ENCODE data around the gene MMP24. TPM values are rescaled to one million over a fixed set of nuclear protein-coding genes. Genes with fewer than 3 reads are reported as not detected.

MMP24 gene
- total RNA-seq, 1 experiment from 2014 or later = 7.1 TPM

DNA sequence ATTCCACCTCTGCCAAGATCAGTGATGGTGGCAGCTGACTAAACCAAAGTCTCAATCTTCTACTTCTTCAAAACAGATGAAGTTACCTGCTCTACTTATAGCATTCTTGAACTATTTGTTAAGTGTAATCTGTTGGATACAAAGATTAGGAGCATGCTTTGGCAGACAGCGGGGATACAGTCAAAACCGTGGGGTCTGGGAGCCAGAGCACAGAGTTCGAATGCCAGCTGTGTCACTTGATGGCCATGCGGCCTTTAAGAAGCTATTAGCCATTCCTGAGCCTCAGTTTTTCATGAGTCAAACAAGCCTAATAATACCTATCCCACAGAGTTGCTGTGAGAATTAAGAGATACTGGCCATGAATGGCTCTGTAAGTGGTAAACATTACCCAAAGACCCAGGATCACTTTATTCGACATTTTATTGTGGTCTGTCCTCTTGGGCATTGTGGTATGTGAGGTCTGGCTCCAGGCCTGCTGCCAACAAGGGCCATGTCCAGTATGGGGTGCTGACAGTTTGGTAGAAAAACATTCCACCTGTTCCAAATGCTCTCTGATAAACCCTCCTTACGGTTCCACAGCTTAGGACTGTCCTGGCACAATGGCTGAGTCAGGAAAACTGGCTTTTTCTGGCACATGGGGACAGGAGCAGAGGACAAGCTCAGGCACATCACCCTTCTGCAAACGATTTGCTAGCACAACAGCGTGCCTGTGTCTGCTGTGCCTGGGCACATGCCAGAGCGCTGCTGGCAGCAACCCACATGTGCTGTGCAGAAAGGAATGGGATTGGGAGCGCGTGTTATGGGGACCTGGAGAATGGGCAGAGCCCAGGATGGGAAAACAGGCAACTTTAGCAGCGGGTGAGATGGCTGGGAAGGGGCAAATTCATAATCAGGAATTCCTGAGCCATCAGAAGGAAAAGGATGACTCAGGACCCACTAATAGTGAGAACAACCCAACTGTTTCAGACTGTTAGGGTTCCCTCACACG, 81.5 kb downstream of the MMP24 start:
- CTCF ChIA-PET = interaction anchor here (0.6 to 2.0 kb wide), 4 partner anchors 10 to 131 kb away, joined by 3 to 9 read pairs (median 7); partner anchors contain the start of gene GDF5
- peak; percentile 7; the same call in 1 of the 2 replicates for ATAC-seq
- Histone ChIP-seq H3K4me3 (ENCODE audit: low read depth in 2 of 2, low read length in 2 of 2) (no peak overlapping the region), H3K36me3 (ENCODE audit: control insufficient read depth, insufficient read depth, low read length) (no peaks in the 10 kb centered on the region; the same call in 1 of the 2 replicates), H3K4me1 (ENCODE audit: control insufficient read depth, insufficient read depth, low read length) (peaks cover 85% of the 10 kb centered on the region), H3K27ac (ENCODE audit: low read length) (peak overlapping the region; percentile 97), H3K9me3 (ENCODE audit: control insufficient read depth, insufficient read depth, low read depth, low read length) (no peaks in the 10 kb centered on the region), H3K27me3 (ENCODE audit: control insufficient read depth, insufficient read depth, low read length) (no peaks in the 10 kb centered on the region)
- no peak for DNase-seq (ENCODE audit: low read depth, low spot score)
- POLR2A ChIA-PET = no interaction called here
- BruUV-seq (replicated peaks) = no TSS peak
- no peak for TF ChIP-seq SIN3A (IDR thresholded peaks at IDR 0.05; ENCODE audit: borderline replicate concordance, insufficient read depth, low read depth, low read length)
- TF ChIP-seq, protein P1, sequence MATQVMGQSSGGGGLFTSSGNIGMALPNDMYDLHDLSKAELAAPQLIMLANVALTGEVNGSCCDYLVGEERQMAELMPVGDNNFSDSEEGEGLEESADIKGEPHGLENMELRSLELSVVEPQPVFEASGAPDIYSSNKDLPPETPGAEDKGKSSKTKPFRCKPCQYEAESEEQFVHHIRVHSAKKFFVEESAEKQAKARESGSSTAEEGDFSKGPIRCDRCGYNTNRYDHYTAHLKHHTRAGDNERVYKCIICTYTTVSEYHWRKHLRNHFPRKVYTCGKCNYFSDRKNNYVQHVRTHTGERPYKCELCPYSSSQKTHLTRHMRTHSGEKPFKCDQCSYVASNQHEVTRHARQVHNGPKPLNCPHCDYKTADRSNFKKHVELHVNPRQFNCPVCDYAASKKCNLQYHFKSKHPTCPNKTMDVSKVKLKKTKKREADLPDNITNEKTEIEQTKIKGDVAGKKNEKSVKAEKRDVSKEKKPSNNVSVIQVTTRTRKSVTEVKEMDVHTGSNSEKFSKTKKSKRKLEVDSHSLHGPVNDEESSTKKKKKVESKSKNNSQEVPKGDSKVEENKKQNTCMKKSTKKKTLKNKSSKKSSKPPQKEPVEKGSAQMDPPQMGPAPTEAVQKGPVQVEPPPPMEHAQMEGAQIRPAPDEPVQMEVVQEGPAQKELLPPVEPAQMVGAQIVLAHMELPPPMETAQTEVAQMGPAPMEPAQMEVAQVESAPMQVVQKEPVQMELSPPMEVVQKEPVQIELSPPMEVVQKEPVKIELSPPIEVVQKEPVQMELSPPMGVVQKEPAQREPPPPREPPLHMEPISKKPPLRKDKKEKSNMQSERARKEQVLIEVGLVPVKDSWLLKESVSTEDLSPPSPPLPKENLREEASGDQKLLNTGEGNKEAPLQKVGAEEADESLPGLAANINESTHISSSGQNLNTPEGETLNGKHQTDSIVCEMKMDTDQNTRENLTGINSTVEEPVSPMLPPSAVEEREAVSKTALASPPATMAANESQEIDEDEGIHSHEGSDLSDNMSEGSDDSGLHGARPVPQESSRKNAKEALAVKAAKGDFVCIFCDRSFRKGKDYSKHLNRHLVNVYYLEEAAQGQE (IDR thresholded peaks at IDR 0.05; ENCODE audit: insufficient read depth in 1 of 2, low read depth in 2 of 2, low read length in 1 of 2) = no peak
- no peak for TF ChIP-seq TCF7L2 (IDR thresholded peaks at IDR 0.05; ENCODE audit: low read depth, low read length)
- no peak for TF ChIP-seq POLR2AphosphoS5 (IDR thresholded peaks at IDR 0.05; ENCODE audit: low read depth, low read length)
- TF ChIP-seq, protein P2, sequence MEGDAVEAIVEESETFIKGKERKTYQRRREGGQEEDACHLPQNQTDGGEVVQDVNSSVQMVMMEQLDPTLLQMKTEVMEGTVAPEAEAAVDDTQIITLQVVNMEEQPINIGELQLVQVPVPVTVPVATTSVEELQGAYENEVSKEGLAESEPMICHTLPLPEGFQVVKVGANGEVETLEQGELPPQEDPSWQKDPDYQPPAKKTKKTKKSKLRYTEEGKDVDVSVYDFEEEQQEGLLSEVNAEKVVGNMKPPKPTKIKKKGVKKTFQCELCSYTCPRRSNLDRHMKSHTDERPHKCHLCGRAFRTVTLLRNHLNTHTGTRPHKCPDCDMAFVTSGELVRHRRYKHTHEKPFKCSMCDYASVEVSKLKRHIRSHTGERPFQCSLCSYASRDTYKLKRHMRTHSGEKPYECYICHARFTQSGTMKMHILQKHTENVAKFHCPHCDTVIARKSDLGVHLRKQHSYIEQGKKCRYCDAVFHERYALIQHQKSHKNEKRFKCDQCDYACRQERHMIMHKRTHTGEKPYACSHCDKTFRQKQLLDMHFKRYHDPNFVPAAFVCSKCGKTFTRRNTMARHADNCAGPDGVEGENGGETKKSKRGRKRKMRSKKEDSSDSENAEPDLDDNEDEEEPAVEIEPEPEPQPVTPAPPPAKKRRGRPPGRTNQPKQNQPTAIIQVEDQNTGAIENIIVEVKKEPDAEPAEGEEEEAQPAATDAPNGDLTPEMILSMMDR (IDR thresholded peaks at IDR 0.05) = no peak
- intact Hi-C loops (cut with micrococcal nuclease; ENCODE audit: unreplicated experiment) = no loop called here
- in situ Hi-C loops (cut with HindIII; ENCODE audit: low pct_unique_long_range_greater_than_20kb, low sequenced_read_pairs) = no loop called here

DNA sequence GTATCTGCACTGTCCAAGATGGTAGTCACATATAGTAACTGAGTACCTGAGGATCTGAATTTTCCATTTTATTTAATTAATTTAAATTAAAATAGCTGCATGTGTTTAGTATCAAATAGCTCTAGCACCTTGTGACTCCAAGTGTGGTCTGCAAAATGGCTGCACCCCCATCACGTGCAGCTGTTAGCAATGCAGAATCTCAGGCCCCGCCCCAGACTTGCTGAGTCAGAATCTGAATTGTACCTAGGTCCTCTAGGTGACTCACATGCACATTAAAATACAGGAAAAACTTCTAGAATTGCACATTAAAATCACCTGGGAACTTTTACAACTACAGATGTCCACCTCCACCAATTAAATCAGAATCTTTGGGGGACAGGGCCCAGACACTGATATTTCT, 84.9 kb downstream of the MMP24 start:
- ChIA-PET CTCF (no interaction called here), POLR2A (interaction anchor here (0.6 kb wide), 1 partner anchor 20 kb away, joined by 4 read pairs; no protein-coding TSS in a partner anchor)
- BruUV-seq (replicated peaks) = no TSS peak
- no peak for ATAC-seq
- Histone ChIP-seq H3K4me1 (ENCODE audit: control insufficient read depth, insufficient read depth, low read length) (peaks cover 55% of the 10 kb centered on the region), H3K27me3 (ENCODE audit: control insufficient read depth, insufficient read depth, low read length) (no peaks in the 10 kb centered on the region), H3K27ac (ENCODE audit: low read length) (peak overlapping the region; percentile 86), H3K36me3 (ENCODE audit: control insufficient read depth, insufficient read depth, low read length) (no peaks in the 10 kb centered on the region), H3K9me3 (ENCODE audit: control insufficient read depth, insufficient read depth, low read depth, low read length) (no peaks in the 10 kb centered on the region), H3K4me3 (ENCODE audit: low read depth in 2 of 2, low read length in 2 of 2) (no peak overlapping the region)
- no peak for TF ChIP-seq SIN3A (IDR thresholded peaks at IDR 0.05; ENCODE audit: borderline replicate concordance, insufficient read depth, low read depth, low read length)
- TF ChIP-seq, protein P2 (IDR thresholded peaks at IDR 0.05) = no peak
- in situ Hi-C loops (cut with HindIII; ENCODE audit: low pct_unique_long_range_greater_than_20kb, low sequenced_read_pairs) (no loop called here), intact Hi-C loops (cut with micrococcal nuclease; ENCODE audit: unreplicated experiment) (no loop called here)
- peak; percentile 88 for DNase-seq (ENCODE audit: low read depth, low spot score)

Measured in Panc1 (cell line).